BLaER1 (cell line): Measurements from ENCODE around the gene DNAH11.
"Not testable (repeated sequence)": the region's sequence is repeated elsewhere in the genome, so short reads cannot be mapped to it uniquely, and the experiment has no call there.

ENCODE experiments used
- H3K27ac ChIP-seq: shearing (Covaris generic); formaldehyde crosslinking; 2 replicates; pipeline ENCODE4 v1.8.1; 2022
- H3K27me3 ChIP-seq: shearing (Covaris generic); formaldehyde crosslinking; 2 replicates; pipeline ENCODE4 v1.8.1; 2022
- H3K36me3 ChIP-seq: shearing (Covaris generic); formaldehyde crosslinking; 2 replicates; pipeline ENCODE4 v1.8.1; 2022
- H3K4me1 ChIP-seq: shearing (Covaris generic); formaldehyde crosslinking; 2 replicates; pipeline ENCODE4 v1.8.1; 2022
- H3K4me2 ChIP-seq: shearing (Covaris generic); formaldehyde crosslinking; 2 replicates; pipeline ENCODE4 v1.8.1; 2022
- H3K4me3 ChIP-seq: shearing (Covaris generic); formaldehyde crosslinking; 2 replicates; pipeline ENCODE4 v1.8.1; 2022
- H3K9ac ChIP-seq: shearing (Covaris generic); formaldehyde crosslinking; 2 replicates; pipeline ENCODE4 v1.8.1; 2022
- H3K9me3 ChIP-seq: shearing (Covaris generic); formaldehyde crosslinking; 2 replicates; pipeline ENCODE4 v1.8.1; 2022
- H4K20me1 ChIP-seq: shearing (Covaris generic); formaldehyde crosslinking; 2 replicates; pipeline ENCODE4 v1.8.1; 2022
- Cebpa-rat ChIP-seq: shearing (Covaris generic); IDR thresholded peaks from 2 replicates; pipeline ENCODE4 v1.8.1; 2022

DNAH11 gene

DNA sequence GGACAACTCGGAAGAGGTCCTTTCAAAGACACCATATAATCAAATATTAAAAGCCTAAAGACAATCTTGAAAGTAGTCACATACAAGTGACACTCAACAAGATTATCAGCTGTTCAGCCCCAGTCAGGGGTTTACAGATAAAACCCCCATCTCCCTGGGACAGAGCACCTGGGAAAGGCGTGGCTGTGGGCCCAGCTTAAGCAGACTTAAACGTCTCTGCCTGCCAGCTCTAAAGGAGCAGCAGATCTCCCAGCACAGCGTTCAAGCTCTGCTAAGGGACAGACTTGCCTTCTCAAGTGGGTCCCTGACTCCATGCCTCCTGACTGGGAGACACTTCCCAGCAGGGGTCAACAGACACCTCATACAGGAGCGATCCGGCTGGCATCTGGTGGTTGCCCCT, 384.9 kb downstream of the DNAH11 start:
- Histone ChIP-seq H3K9me3 (peaks cover 58% of the 10 kb centered on the region), H3K4me1 (no peaks in the 10 kb centered on the region), H4K20me1 (peaks cover 50% of the 10 kb centered on the region), H3K27ac (no peak overlapping the region), H3K36me3 (peaks cover 56% of the 10 kb centered on the region), H3K27me3 (no peaks in the 10 kb centered on the region), H3K4me2 (no peak overlapping the region), H3K9ac (no peak overlapping the region), H3K4me3 (no peak overlapping the region)
- TF ChIP-seq Cebpa-rat = no peak

DNA sequence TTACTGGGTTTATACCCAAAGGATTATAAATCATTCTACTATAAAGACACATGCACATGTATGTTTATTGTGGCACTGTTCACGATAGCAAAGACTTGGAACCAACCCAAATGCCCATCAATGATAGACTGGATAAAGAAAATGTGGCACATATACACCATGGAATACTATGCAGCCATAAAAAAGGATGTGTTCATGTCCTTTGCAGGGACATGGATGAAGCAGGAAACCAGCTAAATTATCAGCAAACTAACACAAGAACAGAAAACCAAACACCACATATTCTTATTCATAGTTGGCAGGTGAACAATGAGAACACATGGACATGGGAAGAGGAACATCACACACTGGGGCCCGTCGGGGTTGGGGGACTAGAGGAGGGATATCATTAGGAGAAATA, 390.5 kb downstream of the DNAH11 start:
- not testable (repeated sequence) for H4K20me1 ChIP-seq, H3K4me3 ChIP-seq, H3K4me2 ChIP-seq, H3K9ac ChIP-seq, H3K27me3 ChIP-seq, H3K4me1 ChIP-seq, H3K27ac ChIP-seq
- peaks cover 65% of the 10 kb centered on the region for H3K36me3 ChIP-seq
- H3K9me3 ChIP-seq = peaks cover 98% of the 10 kb centered on the region

DNA sequence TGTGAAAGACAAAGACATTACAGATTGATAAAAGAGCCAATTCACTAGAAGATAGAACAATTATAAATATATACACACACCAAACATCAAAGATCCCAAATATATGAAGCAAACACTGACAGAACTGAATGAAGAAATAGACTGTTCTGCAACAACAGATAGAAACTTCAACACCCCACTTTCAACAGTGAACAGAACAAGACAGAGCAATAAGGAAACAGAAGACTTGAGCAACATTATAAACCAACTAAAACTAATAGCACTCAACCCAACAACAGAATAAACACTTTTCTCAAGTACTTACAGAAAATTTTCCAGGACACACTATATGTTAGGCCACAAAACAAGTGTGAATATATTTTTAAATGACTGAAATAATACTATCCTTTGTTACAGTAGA, 392.0 kb downstream of the DNAH11 start:
- TF ChIP-seq Cebpa-rat = no peak
- Histone ChIP-seq H3K9me3 (peaks cover 92% of the 10 kb centered on the region), H3K36me3 (peaks cover 74% of the 10 kb centered on the region), H3K4me3 (no peak overlapping the region), H3K4me1 (peaks cover 12% of the 10 kb centered on the region), H3K4me2 (no peak overlapping the region), H3K27me3 (no peaks in the 10 kb centered on the region), H3K27ac (no peak overlapping the region), H3K9ac (no peak overlapping the region), H4K20me1 (peaks cover 1% of the 10 kb centered on the region; the same call in 1 of the 2 replicates)

DNA sequence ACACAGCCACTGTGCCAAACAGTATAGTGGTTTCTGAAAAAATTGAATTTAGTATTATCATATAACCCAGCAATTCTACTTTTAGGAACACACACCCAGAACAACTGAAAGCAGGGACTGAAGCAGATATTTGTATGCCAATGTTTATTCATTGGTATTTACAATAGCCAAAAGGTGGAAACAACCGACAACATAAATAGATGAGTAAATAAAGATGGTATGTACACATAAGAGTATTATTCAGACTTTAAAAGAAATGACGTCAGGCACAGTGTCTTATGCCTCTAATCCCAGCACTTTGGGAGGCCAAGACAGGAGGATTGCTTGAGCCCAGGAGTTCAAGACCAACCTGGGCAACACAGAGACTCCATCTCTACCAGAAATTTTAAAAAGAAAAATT, 395.6 kb downstream of the DNAH11 start:
- Histone ChIP-seq H3K4me1 (peaks cover 49% of the 10 kb centered on the region), H3K27me3 (no peaks in the 10 kb centered on the region), H3K9ac (no peak overlapping the region), H3K4me2 (peak overlapping the region; percentile 92; the same call in 1 of the 2 replicates), H3K4me3 (no peak overlapping the region; the same call in 1 of the 2 replicates), H3K36me3 (peaks cover 63% of the 10 kb centered on the region), H3K27ac (no peak overlapping the region), H4K20me1 (peaks cover 19% of the 10 kb centered on the region; the same call in 1 of the 2 replicates), H3K9me3 (peaks cover 56% of the 10 kb centered on the region)
- TF ChIP-seq Cebpa-rat = no peak

DNA sequence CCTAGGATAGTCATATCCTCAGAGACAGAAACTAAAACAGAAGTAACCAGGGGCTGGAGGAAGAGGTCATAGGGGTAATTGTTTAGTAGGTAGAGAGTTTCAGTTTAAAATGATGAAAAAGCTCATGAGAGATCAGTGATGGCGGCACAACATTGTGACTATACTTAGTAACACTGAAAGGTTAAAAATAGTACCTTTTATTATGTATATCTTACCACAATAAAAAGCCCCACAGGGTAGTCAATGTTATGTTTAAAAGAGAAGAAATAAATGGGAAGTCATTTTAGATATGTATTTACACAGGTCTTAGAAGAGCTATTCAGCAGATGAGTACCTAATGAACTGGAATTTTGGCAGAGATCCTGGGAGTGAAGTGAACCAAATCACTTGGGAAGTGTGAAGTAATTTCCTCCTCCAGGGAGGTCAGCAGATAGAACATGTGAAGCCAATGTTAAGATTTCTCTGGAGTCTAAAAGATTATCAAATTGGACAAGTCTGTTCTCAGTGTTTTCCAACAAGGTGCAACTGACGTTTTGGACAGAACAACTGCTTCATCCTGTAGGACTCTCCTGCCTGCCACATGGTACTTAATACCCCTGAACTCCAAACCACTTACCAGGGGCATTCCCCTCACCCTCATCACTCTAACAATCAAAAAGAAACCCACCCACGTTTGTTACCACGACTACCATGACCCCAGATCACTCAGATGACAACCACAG, 396.5 kb downstream of the DNAH11 start:
- H3K4me3 ChIP-seq = no peak overlapping the region
- H3K4me2 ChIP-seq = peak overlapping the region; percentile 92
- H4K20me1 ChIP-seq = peaks cover 19% of the 10 kb centered on the region; the same call in 1 of the 2 replicates
- peak overlapping the region; percentile 27; the same call in 1 of the 2 replicates for H3K9ac ChIP-seq
- H3K27me3 ChIP-seq = no peaks in the 10 kb centered on the region
- peaks cover 58% of the 10 kb centered on the region for H3K36me3 ChIP-seq
- H3K27ac ChIP-seq = peak overlapping the region; percentile 16; the same call in 1 of the 2 replicates
- peaks cover 57% of the 10 kb centered on the region for H3K4me1 ChIP-seq
- peaks cover 47% of the 10 kb centered on the region for H3K9me3 ChIP-seq
- no peak for TF ChIP-seq Cebpa-rat

DNA sequence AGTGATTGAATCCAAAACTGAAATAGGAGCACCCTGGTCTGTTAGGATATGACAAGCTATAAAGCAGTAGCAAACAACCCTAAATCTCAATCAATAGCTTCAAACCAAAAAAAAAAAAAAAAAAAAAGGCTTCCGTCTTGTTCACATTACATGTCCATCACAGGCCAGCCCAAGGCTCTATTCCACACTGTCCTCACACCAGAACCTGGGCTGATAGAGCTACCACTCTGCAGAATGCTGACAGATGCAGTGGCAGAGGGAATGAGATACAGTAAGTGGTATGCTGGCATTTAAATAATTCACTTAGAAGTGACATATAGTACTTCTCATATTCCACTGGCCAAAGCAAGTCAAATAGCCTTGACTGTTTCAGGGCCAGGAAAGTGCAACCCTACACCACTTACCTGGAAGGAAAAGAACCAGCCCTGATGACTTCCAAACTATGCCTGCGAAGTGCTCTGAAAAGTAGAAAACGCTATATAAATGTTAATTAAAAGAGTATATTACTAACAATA, 397.1 kb downstream of the DNAH11 start:
- Histone ChIP-seq H3K36me3 (peaks cover 58% of the 10 kb centered on the region), H3K27ac (peak overlapping the region; percentile 16; the same call in 1 of the 2 replicates), H3K4me2 (peak overlapping the region; percentile 92), H4K20me1 (peaks cover 19% of the 10 kb centered on the region; the same call in 1 of the 2 replicates), H3K4me3 (no peak overlapping the region), H3K9ac (no peak overlapping the region), H3K27me3 (no peaks in the 10 kb centered on the region), H3K4me1 (peaks cover 60% of the 10 kb centered on the region), H3K9me3 (peaks cover 41% of the 10 kb centered on the region)
- no peak for TF ChIP-seq Cebpa-rat

DNA sequence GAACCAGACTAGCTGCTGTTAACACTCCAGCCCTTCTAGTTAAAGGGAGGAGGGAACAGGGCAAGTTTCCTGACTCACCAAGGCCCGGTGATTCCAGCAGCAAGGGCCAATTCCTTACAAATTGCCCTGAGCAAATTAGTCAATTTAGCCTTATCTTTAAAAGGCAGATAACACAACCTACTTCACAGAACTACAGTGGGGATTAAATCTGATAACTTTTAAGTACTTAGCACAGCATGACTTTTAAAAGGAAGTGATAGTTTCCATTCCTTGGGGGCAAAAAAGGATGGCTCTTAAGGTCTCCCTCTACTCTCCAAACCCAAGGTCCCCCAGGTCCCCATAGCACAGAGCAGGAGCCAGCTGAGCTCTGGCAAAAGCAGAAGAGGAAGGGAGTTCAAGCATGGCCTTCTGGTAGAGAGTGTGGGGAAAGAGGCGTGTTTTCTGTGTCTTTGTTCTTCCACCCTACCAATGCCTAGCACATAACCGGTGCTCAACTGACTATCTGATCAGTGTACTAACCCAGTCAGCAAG, 398.8 kb downstream of the DNAH11 start:
- Histone ChIP-seq H3K9me3 (peaks cover 23% of the 10 kb centered on the region), H4K20me1 (peaks cover 19% of the 10 kb centered on the region; the same call in 1 of the 2 replicates), H3K27ac (peak overlapping the region; percentile 73), H3K4me2 (peak overlapping the region; percentile 92), H3K27me3 (no peaks in the 10 kb centered on the region), H3K4me3 (peak overlapping the region; percentile 5; the same call in 1 of the 2 replicates), H3K4me1 (peaks cover 67% of the 10 kb centered on the region), H3K9ac (peak overlapping the region; percentile 99), H3K36me3 (peaks cover 41% of the 10 kb centered on the region)
- TF ChIP-seq Cebpa-rat = no peak

DNA sequence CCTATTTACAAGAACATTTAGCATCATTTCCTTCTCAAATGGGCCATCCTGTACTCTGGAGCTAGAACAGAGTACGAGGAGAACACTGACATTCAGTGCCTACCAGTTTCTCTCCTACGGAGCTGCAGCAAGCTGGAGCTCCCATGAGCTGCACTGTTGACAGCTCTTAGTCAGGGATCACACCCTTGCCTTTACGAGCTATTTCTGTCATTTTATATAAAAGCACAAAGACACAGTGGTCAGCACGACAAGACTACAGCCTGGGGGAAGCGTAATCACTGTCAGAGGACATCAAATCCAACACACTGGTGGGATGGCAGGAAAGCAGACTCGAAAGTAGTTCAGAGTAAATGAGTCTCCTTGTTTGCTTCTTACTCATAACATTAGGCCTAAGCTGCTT, 400.1 kb downstream of the DNAH11 start:
- Histone ChIP-seq H4K20me1 (peaks cover 19% of the 10 kb centered on the region; the same call in 1 of the 2 replicates), H3K27me3 (no peaks in the 10 kb centered on the region), H3K4me2 (peak overlapping the region; percentile 92), H3K27ac (peak overlapping the region; percentile 73), H3K36me3 (peaks cover 28% of the 10 kb centered on the region), H3K9ac (peak overlapping the region; percentile 99), H3K4me3 (peak overlapping the region; percentile 89; the same call in 1 of the 2 replicates), H3K9me3 (peaks cover 11% of the 10 kb centered on the region), H3K4me1 (peaks cover 80% of the 10 kb centered on the region)
- no peak for TF ChIP-seq Cebpa-rat

DNA sequence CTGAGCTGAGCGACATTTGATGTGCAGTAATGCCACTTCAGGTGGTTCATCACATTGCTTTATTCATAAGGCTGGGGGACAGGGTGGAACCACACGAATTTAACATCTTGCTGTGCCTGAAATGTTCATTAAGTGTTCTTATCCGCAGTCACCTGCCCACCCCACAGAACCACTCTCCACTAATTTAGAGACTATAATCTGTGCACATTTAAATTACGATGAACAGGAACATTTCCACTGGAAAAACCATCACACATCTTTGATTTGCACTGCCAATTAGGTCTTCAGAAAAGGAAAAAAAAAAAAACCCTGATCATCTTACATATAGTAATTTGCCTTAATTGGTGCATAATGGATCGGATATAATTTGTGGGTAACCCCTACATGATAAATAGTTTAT, 400.6 kb downstream of the DNAH11 start:
- Histone ChIP-seq H3K36me3 (peaks cover 24% of the 10 kb centered on the region), H3K4me2 (peak overlapping the region; percentile 92), H3K9ac (peak overlapping the region; percentile 99), H3K4me3 (peak overlapping the region; percentile 89), H3K4me1 (peaks cover 85% of the 10 kb centered on the region), H4K20me1 (peaks cover 19% of the 10 kb centered on the region; the same call in 1 of the 2 replicates), H3K27ac (peak overlapping the region; percentile 73; the same call in 1 of the 2 replicates), H3K9me3 (peaks cover 6% of the 10 kb centered on the region), H3K27me3 (no peaks in the 10 kb centered on the region)
- no peak for TF ChIP-seq Cebpa-rat
